Chondrocyte (in vitro differentiated cells): Measurements from ENCODE around the gene USF3. TPM values are rescaled to one million over a fixed set of nuclear protein-coding genes. Genes with fewer than 3 reads are reported as not detected.
A peak's percentile ranks its signal among the peaks of the same experiment; 100 is the strongest.

Experiments
- DNase-seq: peaks from one replicate; pipeline ENCODE4 v3.0.0; 2021; ENCODE audit warnings: mixed read lengths, low spot score
- H3K27ac Mint-ChIP-seq: one replicate; pipeline ENCODE4 v1.8.0; 2021; ENCODE audit warnings: mild to moderate bottlenecking, moderate library complexity, mixed read lengths; ENCODE audit not compliant: unreplicated experiment
- H3K27me3 Mint-ChIP-seq: 2 replicates; pipeline ENCODE4 v1.8.0; 2021; ENCODE audit warnings: low read depth, mixed read lengths
- H3K36me3 Mint-ChIP-seq: 2 replicates; pipeline ENCODE4 v1.8.0; 2021; ENCODE audit warnings: low read depth, mixed read lengths
- H3K4me1 Mint-ChIP-seq: 2 replicates; pipeline ENCODE4 v1.8.0; 2021; ENCODE audit warnings: low read depth, mild to moderate bottlenecking, mixed read lengths
- H3K4me3 Mint-ChIP-seq: one replicate; pipeline ENCODE4 v1.8.0; 2021; ENCODE audit warnings: mild to moderate bottlenecking, moderate library complexity, mixed read lengths; ENCODE audit not compliant: unreplicated experiment
- H3K9me3 Mint-ChIP-seq: 2 replicates; pipeline ENCODE4 v1.8.0; 2021; ENCODE audit warnings: low read depth, mixed read lengths
- total RNA-seq: library from RNA; stranded (reverse); gene quantifications from 3 replicates; pipeline ENCODE4 v1.2.1, GENCODE V29; 2021
- TF ChIP-seq, protein P1 (sequence below): fragments of 200-600 bp; sonication (generic); IDR thresholded peaks from 2 replicates; pipeline ENCODE4 v1.5.0; 2021; ENCODE audit warnings: antibody characterized with exemption, mild to moderate bottlenecking, moderate library complexity

The USF3 gene
- total RNA-seq, 1 donor from 2014 or later, result 9.0 TPM

DNA sequence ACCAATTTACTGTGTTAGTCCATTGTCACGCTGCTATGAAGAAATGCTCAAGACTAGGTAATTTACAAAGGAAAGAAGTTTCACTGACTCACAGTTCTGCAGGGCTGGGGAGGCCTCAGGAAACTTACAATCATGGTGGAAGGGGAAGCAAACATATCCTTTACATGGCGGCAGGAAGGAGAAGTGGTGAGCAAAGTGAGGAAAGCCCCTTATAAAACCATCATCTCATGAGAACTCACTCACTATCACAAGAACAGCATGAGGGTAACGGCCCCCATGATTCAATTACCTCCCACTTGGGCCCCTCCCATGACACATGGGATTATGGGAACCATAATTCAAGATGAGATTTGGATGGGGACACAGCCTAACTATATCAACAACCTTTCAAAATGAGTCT, 20.2 kb downstream of the USF3 start:
- no peak overlapping the region for H3K4me3 Mint-ChIP-seq
- H3K27me3 Mint-ChIP-seq, result no peaks in the 10 kb centered on the region
- no peaks in the 10 kb centered on the region for H3K9me3 Mint-ChIP-seq
- no peak overlapping the region for H3K27ac Mint-ChIP-seq
- H3K36me3 Mint-ChIP-seq, result peaks cover 13% of the 10 kb centered on the region
- no peak for DNase-seq
- no peaks in the 10 kb centered on the region for H3K4me1 Mint-ChIP-seq
- TF ChIP-seq, protein P1, sequence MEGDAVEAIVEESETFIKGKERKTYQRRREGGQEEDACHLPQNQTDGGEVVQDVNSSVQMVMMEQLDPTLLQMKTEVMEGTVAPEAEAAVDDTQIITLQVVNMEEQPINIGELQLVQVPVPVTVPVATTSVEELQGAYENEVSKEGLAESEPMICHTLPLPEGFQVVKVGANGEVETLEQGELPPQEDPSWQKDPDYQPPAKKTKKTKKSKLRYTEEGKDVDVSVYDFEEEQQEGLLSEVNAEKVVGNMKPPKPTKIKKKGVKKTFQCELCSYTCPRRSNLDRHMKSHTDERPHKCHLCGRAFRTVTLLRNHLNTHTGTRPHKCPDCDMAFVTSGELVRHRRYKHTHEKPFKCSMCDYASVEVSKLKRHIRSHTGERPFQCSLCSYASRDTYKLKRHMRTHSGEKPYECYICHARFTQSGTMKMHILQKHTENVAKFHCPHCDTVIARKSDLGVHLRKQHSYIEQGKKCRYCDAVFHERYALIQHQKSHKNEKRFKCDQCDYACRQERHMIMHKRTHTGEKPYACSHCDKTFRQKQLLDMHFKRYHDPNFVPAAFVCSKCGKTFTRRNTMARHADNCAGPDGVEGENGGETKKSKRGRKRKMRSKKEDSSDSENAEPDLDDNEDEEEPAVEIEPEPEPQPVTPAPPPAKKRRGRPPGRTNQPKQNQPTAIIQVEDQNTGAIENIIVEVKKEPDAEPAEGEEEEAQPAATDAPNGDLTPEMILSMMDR, result no peak

DNA sequence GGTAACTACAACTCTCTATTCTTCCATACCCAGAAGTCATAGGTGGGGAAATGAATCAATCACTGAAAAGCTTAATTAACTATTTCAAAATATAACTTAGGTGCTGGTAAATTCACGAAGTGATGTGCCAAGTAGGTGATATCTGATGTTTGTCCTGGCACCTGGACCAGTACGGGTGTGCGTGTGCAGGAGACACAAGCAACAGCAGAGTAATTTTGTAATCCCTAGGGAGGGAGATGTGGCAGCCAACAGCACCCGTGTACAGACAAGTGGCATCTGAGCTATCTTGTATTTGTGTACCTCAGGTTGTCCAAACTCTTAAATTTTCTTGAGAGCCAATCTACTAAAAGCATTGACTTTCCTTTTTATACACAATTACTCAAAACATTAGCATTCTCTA, 22.8 kb downstream of the USF3 start:
- H3K36me3 Mint-ChIP-seq, result peaks cover 15% of the 10 kb centered on the region
- H3K27ac Mint-ChIP-seq, result no peak overlapping the region
- no peaks in the 10 kb centered on the region for H3K27me3 Mint-ChIP-seq
- peaks cover 11% of the 10 kb centered on the region for H3K4me1 Mint-ChIP-seq
- TF ChIP-seq, protein P1, result no peak
- DNase-seq, result no peak
- no peak overlapping the region for H3K4me3 Mint-ChIP-seq
- H3K9me3 Mint-ChIP-seq, result no peaks in the 10 kb centered on the region

- Mint-ChIP-seq H3K4me3 (peak overlapping the region; percentile 47), H3K27me3 (no peaks in the 10 kb centered on the region), H3K36me3 (peaks cover 8% of the 10 kb centered on the region), H3K9me3 (no peaks in the 10 kb centered on the region), H3K27ac (peak overlapping the region; percentile 53), H3K4me1 (peaks cover 22% of the 10 kb centered on the region)
- DNase-seq, result no peak
- TF ChIP-seq, protein P1, result no peak
These were observed 28.4 kb downstream of the USF3 start for GRCh38 chr3:113668015-113668414.

DNA sequence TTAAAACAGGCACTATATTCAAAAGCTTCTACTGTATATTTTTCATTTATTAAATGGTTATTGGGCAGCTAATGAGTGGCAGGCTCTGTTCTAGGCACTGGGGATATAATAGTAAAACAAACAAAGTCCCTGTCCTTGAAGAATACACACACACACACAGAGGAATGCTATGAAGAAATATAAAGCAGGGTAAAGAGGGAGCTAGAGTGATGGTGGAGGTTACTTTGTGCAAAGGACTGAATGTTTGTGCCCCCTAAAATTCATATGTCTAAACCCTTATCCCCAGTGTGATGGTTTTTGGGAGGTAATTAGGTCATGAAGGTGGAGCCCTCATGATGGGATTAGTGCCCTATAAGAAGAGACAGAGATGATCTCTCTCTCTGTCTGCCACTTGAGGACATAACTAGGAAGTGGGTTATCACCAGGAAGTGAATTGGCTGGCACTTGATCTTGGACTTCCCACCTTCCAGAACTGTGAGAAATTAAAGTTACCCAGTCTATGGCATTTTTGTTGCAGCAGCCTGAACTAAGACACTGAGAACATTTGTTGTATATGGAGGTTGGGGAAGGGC, 31.8 kb downstream of the USF3 start:
- no peak overlapping the region for H3K4me3 Mint-ChIP-seq
- no peaks in the 10 kb centered on the region for H3K27me3 Mint-ChIP-seq
- peaks cover 19% of the 10 kb centered on the region for H3K36me3 Mint-ChIP-seq
- H3K27ac Mint-ChIP-seq, result no peak overlapping the region
- TF ChIP-seq, protein P1, result no peak
- DNase-seq, result no peak
- peaks cover 21% of the 10 kb centered on the region for H3K4me1 Mint-ChIP-seq
- no peaks in the 10 kb centered on the region for H3K9me3 Mint-ChIP-seq

- Mint-ChIP-seq H3K36me3 (peaks cover 23% of the 10 kb centered on the region), H3K4me1 (peaks cover 12% of the 10 kb centered on the region), H3K27ac (no peak overlapping the region), H3K27me3 (no peaks in the 10 kb centered on the region), H3K9me3 (no peaks in the 10 kb centered on the region), H3K4me3 (no peak overlapping the region)
- TF ChIP-seq, protein P1, result no peak
- DNase-seq, result no peak
These were observed 32.7 kb downstream of the USF3 start for GRCh38 chr3:113663761-113664160.
